ENCODE data around the gene SETD7.

SETD7 gene

DNA sequence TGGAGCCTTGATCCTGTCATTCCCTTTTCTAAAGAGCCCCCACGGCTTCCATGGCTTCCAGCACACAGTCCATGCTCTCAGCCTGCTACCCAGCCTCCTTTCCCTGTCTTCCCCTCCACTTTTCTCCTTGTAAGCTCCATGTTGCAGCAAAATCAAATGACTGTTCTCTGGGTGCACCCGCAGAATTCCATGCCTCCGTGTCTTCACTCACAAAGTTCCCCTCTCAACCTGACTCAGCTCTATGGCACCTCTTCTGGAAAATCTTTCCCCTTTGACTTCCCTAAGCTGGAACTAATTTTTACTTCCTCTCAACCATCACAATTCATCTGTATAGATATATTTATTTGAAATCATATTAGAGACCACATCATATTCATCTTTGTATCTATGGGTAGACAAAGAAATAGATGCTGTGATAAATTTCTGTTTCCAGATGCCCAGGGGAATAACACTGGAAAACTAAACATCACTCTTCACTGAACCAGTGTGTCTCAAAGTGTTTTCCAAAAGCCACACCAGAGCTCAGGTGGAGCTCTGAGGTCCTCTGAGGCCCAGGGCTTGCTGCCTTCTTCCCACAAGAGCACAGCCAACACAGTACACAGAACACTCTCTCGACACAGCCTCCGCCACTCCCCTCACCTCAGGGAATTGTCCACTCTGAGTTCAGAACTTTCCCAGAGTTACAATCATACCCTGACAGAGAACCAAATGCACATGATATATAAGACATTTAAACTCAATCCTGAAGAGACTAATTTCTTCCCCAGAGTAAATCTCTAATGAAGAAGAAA lies 3.3 kb downstream of the SETD7 start:
- H3K27me3 ChIP-seq (ENCODE audit: control insufficient read depth in 1 of 2, insufficient read depth in 2 of 2, low read length in 2 of 2): no peaks in the 10 kb centered on the region
- H3K36me3 ChIP-seq (ENCODE audit: control insufficient read depth in 1 of 2, insufficient read depth in 2 of 2, low read length in 2 of 2): no peaks in the 10 kb centered on the region
- H3K9ac ChIP-seq (ENCODE audit: low read depth in 1 of 2, low read length in 2 of 2): no peak overlapping the region
- H3K27ac ChIP-seq (ENCODE audit: low read depth, low read length): no peak overlapping the region
- no peak overlapping the region for H3K4me3 ChIP-seq (ENCODE audit: low read depth in 1 of 2, low read length in 2 of 2)
- H3K4me1 ChIP-seq (ENCODE audit: control insufficient read depth in 1 of 2, insufficient read depth in 2 of 2, low read length in 2 of 2): peaks cover 22 to 29% of the 10 kb centered on the region in 2 donors
- H3K9me3 ChIP-seq (ENCODE audit: control insufficient read depth in 1 of 2, low read length in 2 of 2): no peaks in the 10 kb centered on the region

- H3K9ac ChIP-seq (ENCODE audit: low read depth in 1 of 2, low read length in 2 of 2): no peak overlapping the region
- H3K36me3 ChIP-seq (ENCODE audit: control insufficient read depth in 1 of 2, insufficient read depth in 2 of 2, low read length in 2 of 2): peaks cover 0 to 12% of the 10 kb centered on the region in 2 donors
- no peak overlapping the region for H3K27ac ChIP-seq (ENCODE audit: low read depth, low read length)
- no peaks in the 10 kb centered on the region for H3K27me3 ChIP-seq (ENCODE audit: control insufficient read depth in 1 of 2, insufficient read depth in 2 of 2, low read length in 2 of 2)
- peaks cover 12 to 23% of the 10 kb centered on the region in 2 donors for H3K4me1 ChIP-seq (ENCODE audit: control insufficient read depth in 1 of 2, insufficient read depth in 2 of 2, low read length in 2 of 2)
- H3K4me3 ChIP-seq (ENCODE audit: low read depth in 1 of 2, low read length in 2 of 2): no peak overlapping the region
- H3K9me3 ChIP-seq (ENCODE audit: control insufficient read depth in 1 of 2, low read length in 2 of 2): no peaks in the 10 kb centered on the region
Measured at GRCh38 chr4:139550724-139551429, 5.1 kb downstream of the SETD7 start.

DNA sequence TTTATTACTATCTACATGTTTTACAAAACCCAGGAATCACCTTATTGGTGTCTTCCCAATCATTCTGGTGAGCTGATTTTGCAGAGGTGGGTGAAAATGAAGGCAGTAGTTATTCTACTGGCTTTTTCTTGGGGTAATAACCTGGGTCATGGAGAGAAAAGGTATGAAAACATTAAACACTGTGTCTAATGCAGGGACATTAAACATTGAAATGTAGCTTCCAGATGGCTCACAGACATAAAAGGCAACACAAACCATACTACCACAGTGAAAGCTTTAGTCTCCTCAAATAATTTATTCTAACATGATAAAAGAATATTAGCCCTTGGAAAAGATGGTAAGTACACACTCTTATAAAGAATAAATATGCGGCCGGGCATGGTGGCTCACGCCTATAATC lies 8.0 kb downstream of the SETD7 start:
- Histone ChIP-seq H3K27ac (ENCODE audit: low read depth, low read length) (no peak overlapping the region), H3K36me3 (ENCODE audit: control insufficient read depth in 1 of 2, insufficient read depth in 2 of 2, low read length in 2 of 2) (peaks cover 3 to 13% of the 10 kb centered on the region in 2 donors), H3K9ac (ENCODE audit: low read depth in 1 of 2, low read length in 2 of 2) (no peak overlapping the region), H3K4me1 (ENCODE audit: control insufficient read depth in 1 of 2, insufficient read depth in 2 of 2, low read length in 2 of 2) (peaks cover 3 to 8% of the 10 kb centered on the region in 2 donors), H3K4me3 (ENCODE audit: low read depth in 1 of 2, low read length in 2 of 2) (no peak overlapping the region), H3K9me3 (ENCODE audit: control insufficient read depth in 1 of 2, low read length in 2 of 2) (no peaks in the 10 kb centered on the region), H3K27me3 (ENCODE audit: control insufficient read depth in 1 of 2, insufficient read depth in 2 of 2, low read length in 2 of 2) (no peaks in the 10 kb centered on the region)

DNA sequence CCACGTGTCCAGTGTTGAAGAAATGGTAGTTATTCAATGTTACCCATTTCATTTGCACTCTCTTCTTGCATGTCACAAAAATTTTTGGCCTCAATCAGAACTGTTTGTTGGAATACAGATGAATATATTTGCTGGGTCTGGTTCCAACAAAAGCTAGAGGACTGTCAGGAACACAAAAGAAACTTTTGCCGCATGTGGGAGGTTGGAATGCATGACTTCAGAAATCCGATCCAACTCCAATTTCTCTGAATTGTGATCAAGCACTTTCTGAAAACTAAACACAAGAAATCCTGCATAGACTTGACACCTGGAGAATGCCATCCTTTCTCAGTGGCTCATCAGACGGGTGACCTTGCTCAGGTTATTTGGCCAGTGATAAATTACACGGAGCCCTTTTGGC lies 15.4 kb downstream of the SETD7 start:
- Histone ChIP-seq H3K27me3 (ENCODE audit: control insufficient read depth in 1 of 2, insufficient read depth in 2 of 2, low read length in 2 of 2) (no peaks in the 10 kb centered on the region), H3K9me3 (ENCODE audit: control insufficient read depth in 1 of 2, low read length in 2 of 2) (no peaks in the 10 kb centered on the region), H3K9ac (ENCODE audit: low read depth in 1 of 2, low read length in 2 of 2) (no peak overlapping the region), H3K27ac (ENCODE audit: low read depth, low read length) (no peak overlapping the region), H3K4me1 (ENCODE audit: control insufficient read depth in 1 of 2, insufficient read depth in 2 of 2, low read length in 2 of 2) (no peaks in the 10 kb centered on the region), H3K4me3 (ENCODE audit: low read depth in 1 of 2, low read length in 2 of 2) (no peak overlapping the region), H3K36me3 (ENCODE audit: control insufficient read depth in 1 of 2, insufficient read depth in 2 of 2, low read length in 2 of 2) (peaks cover 3 to 5% of the 10 kb centered on the region in 2 donors)

- H3K27me3 ChIP-seq (ENCODE audit: control insufficient read depth in 1 of 2, insufficient read depth in 2 of 2, low read length in 2 of 2): no peaks in the 10 kb centered on the region
- no peaks in the 10 kb centered on the region for H3K4me1 ChIP-seq (ENCODE audit: control insufficient read depth in 1 of 2, insufficient read depth in 2 of 2, low read length in 2 of 2)
- H3K9me3 ChIP-seq (ENCODE audit: control insufficient read depth in 1 of 2, low read length in 2 of 2): no peaks in the 10 kb centered on the region
- no peak overlapping the region for H3K27ac ChIP-seq (ENCODE audit: low read depth, low read length)
- no peak overlapping the region for H3K9ac ChIP-seq (ENCODE audit: low read depth in 1 of 2, low read length in 2 of 2)
- peaks cover 3 to 5% of the 10 kb centered on the region in 2 donors for H3K36me3 ChIP-seq (ENCODE audit: control insufficient read depth in 1 of 2, insufficient read depth in 2 of 2, low read length in 2 of 2)
- H3K4me3 ChIP-seq (ENCODE audit: low read depth in 1 of 2, low read length in 2 of 2): no peak overlapping the region
Measured at GRCh38 chr4:139540161-139540560, 15.9 kb downstream of the SETD7 start.

DNA sequence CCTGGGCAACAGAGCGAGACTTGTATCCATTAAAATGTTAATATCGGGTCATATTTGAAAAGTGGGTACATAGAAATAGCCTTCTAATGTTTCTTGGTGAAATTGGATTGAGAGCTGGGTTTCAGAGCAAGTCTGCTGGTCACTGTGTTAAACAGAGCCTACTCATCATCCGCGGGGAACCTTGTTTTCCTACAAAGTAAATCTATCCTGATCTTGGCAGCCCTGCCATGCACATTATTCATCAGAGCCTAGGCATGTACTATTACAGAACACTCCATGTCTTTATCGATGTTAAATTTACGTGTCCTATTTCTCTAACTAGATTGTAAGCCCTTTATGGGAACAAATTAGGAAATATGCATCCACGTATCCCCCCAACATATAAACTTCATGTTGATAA lies 18.7 kb downstream of the SETD7 start:
- Histone ChIP-seq H3K9ac (ENCODE audit: low read depth in 1 of 2, low read length in 2 of 2) (no peak overlapping the region), H3K9me3 (ENCODE audit: control insufficient read depth in 1 of 2, low read length in 2 of 2) (no peaks in the 10 kb centered on the region), H3K27ac (ENCODE audit: low read depth, low read length) (no peak overlapping the region), H3K36me3 (ENCODE audit: control insufficient read depth in 1 of 2, insufficient read depth in 2 of 2, low read length in 2 of 2) (peaks cover 0 to 9% of the 10 kb centered on the region in 2 donors), H3K27me3 (ENCODE audit: control insufficient read depth in 1 of 2, insufficient read depth in 2 of 2, low read length in 2 of 2) (no peaks in the 10 kb centered on the region), H3K4me3 (ENCODE audit: low read depth in 1 of 2, low read length in 2 of 2) (no peak overlapping the region), H3K4me1 (ENCODE audit: control insufficient read depth in 1 of 2, insufficient read depth in 2 of 2, low read length in 2 of 2) (no peaks in the 10 kb centered on the region)

DNA sequence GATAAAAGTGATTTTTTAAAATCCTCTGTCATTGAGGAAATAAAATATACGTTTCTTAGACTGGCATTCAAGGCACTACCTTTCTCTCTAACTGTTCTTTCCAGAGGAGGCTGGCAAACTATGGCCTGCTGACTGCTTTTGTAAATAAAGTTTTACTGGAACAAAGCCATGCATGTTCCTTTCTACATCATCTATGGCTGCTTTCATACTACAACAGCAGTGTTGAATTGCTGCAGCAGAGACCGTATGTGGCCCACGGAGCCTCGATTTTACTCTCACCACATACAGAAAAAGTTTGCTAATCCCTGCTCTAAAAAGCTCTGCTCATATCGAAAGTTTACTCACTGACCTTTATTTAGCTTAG lies 20.2 kb downstream of the SETD7 start:
- Histone ChIP-seq H3K4me3 (ENCODE audit: low read depth in 1 of 2, low read length in 2 of 2) (no peak overlapping the region), H3K27me3 (ENCODE audit: control insufficient read depth in 1 of 2, insufficient read depth in 2 of 2, low read length in 2 of 2) (no peaks in the 10 kb centered on the region), H3K9ac (ENCODE audit: low read depth in 1 of 2, low read length in 2 of 2) (no peak overlapping the region), H3K27ac (ENCODE audit: low read depth, low read length) (no peak overlapping the region), H3K9me3 (ENCODE audit: control insufficient read depth in 1 of 2, low read length in 2 of 2) (no peaks in the 10 kb centered on the region), H3K36me3 (ENCODE audit: control insufficient read depth in 1 of 2, insufficient read depth in 2 of 2, low read length in 2 of 2) (peaks cover 0 to 9% of the 10 kb centered on the region in 2 donors), H3K4me1 (ENCODE audit: control insufficient read depth in 1 of 2, insufficient read depth in 2 of 2, low read length in 2 of 2) (no peaks in the 10 kb centered on the region)

GRCh38 chr4:139535228-139535870 lies 20.7 kb downstream of the SETD7 start:
- no peak overlapping the region for H3K9ac ChIP-seq (ENCODE audit: low read depth in 1 of 2, low read length in 2 of 2)
- H3K4me3 ChIP-seq (ENCODE audit: low read depth in 1 of 2, low read length in 2 of 2): no peak overlapping the region
- H3K9me3 ChIP-seq (ENCODE audit: control insufficient read depth in 1 of 2, low read length in 2 of 2): no peaks in the 10 kb centered on the region
- no peak overlapping the region for H3K27ac ChIP-seq (ENCODE audit: low read depth, low read length)
- no peaks in the 10 kb centered on the region for H3K4me1 ChIP-seq (ENCODE audit: control insufficient read depth in 1 of 2, insufficient read depth in 2 of 2, low read length in 2 of 2)
- peaks cover 0 to 5% of the 10 kb centered on the region in 2 donors for H3K36me3 ChIP-seq (ENCODE audit: control insufficient read depth in 1 of 2, insufficient read depth in 2 of 2, low read length in 2 of 2)
- H3K27me3 ChIP-seq (ENCODE audit: control insufficient read depth in 1 of 2, insufficient read depth in 2 of 2, low read length in 2 of 2): no peaks in the 10 kb centered on the region

GRCh38 chr4:139534287-139534950 lies 21.6 kb downstream of the SETD7 start:
- Histone ChIP-seq H3K36me3 (ENCODE audit: control insufficient read depth in 1 of 2, insufficient read depth in 2 of 2, low read length in 2 of 2) (peaks cover 0 to 5% of the 10 kb centered on the region in 2 donors), H3K4me1 (ENCODE audit: control insufficient read depth in 1 of 2, insufficient read depth in 2 of 2, low read length in 2 of 2) (no peaks in the 10 kb centered on the region), H3K9me3 (ENCODE audit: control insufficient read depth in 1 of 2, low read length in 2 of 2) (no peaks in the 10 kb centered on the region), H3K4me3 (ENCODE audit: low read depth in 1 of 2, low read length in 2 of 2) (no peak overlapping the region), H3K9ac (ENCODE audit: low read depth in 1 of 2, low read length in 2 of 2) (no peak overlapping the region), H3K27me3 (ENCODE audit: control insufficient read depth in 1 of 2, insufficient read depth in 2 of 2, low read length in 2 of 2) (no peaks in the 10 kb centered on the region), H3K27ac (ENCODE audit: low read depth, low read length) (no peak overlapping the region)

DNA sequence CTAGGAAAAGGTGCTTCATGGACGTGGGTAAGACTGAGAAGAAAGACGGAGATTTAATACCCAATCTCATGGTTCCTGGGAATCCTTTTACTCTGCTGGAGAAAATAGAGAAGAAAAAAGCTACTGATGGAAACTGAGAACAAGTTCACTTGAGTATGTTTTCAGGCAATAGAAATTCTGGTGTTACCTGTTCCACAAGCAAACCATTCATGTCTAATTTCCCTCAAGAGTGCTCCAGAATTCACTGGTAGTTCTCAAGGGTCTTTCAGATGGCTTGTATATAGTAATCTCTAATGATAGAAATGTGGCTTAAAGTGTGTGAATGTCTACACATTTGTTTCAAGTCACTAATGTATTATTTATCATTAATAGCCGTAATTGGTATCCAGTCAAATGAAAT lies 22.5 kb downstream of the SETD7 start:
- Histone ChIP-seq H3K27me3 (ENCODE audit: control insufficient read depth in 1 of 2, insufficient read depth in 2 of 2, low read length in 2 of 2) (no peaks in the 10 kb centered on the region), H3K4me3 (ENCODE audit: low read depth in 1 of 2, low read length in 2 of 2) (no peak overlapping the region)

More for the DNA sequence above, 22.5 kb downstream of the SETD7 start:
- Histone ChIP-seq H3K27ac (ENCODE audit: low read depth, low read length) (no peak overlapping the region), H3K36me3 (ENCODE audit: control insufficient read depth in 1 of 2, insufficient read depth in 2 of 2, low read length in 2 of 2) (peaks cover 0 to 8% of the 10 kb centered on the region in 2 donors), H3K9me3 (ENCODE audit: control insufficient read depth in 1 of 2, low read length in 2 of 2) (no peaks in the 10 kb centered on the region), H3K4me1 (ENCODE audit: control insufficient read depth in 1 of 2, insufficient read depth in 2 of 2, low read length in 2 of 2) (peaks cover under 1 to 5% of the 10 kb centered on the region in 2 donors), H3K9ac (ENCODE audit: low read depth in 1 of 2, low read length in 2 of 2) (no peak overlapping the region)
